ENCODE data around the gene MYBBP1A.

GRCh38 chr17:4548061-4548461, 7.1 kb downstream of the MYBBP1A start:
- TF ChIP-seq, protein P1, sequence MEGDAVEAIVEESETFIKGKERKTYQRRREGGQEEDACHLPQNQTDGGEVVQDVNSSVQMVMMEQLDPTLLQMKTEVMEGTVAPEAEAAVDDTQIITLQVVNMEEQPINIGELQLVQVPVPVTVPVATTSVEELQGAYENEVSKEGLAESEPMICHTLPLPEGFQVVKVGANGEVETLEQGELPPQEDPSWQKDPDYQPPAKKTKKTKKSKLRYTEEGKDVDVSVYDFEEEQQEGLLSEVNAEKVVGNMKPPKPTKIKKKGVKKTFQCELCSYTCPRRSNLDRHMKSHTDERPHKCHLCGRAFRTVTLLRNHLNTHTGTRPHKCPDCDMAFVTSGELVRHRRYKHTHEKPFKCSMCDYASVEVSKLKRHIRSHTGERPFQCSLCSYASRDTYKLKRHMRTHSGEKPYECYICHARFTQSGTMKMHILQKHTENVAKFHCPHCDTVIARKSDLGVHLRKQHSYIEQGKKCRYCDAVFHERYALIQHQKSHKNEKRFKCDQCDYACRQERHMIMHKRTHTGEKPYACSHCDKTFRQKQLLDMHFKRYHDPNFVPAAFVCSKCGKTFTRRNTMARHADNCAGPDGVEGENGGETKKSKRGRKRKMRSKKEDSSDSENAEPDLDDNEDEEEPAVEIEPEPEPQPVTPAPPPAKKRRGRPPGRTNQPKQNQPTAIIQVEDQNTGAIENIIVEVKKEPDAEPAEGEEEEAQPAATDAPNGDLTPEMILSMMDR (conservative IDR thresholded peaks at IDR 0.05; ENCODE audit: low read depth, low read length): no peak
- no peak for TF ChIP-seq EZH2 (IDR thresholded peaks at IDR 0.05; ENCODE audit: borderline replicate concordance, low read depth, low read length, poor library complexity, severe bottlenecking)

Measured in A673 (cell line).